Mesodermal cell (in vitro differentiated cells): ENCODE results near the gene CEP112.
"Not testable (repeated sequence)": the region's sequence is repeated elsewhere in the genome, so short reads cannot be mapped to it uniquely, and the experiment has no call there.

Source experiments
- H3K27ac ChIP-seq: 2 replicates; pipeline ENCODE4 v1.7.0; 2013; ENCODE audit warnings: mild to moderate bottlenecking, low read depth, low read length, moderate library complexity; ENCODE audit not compliant: severe bottlenecking
- H3K36me3 ChIP-seq: 2 replicates; pipeline ENCODE4 v1.7.1; 2013; ENCODE audit warnings: mild to moderate bottlenecking, low read length, moderate library complexity; ENCODE audit not compliant: control insufficient read depth, insufficient read depth
- H3K4me1 ChIP-seq: one replicate; pipeline ENCODE4 v1.7.1; 2013; ENCODE audit warnings: mild to moderate bottlenecking, low read length; ENCODE audit not compliant: insufficient read depth, control insufficient read depth, poor library complexity, severe bottlenecking
- H3K4me3 ChIP-seq: 2 replicates; pipeline ENCODE4 v1.7.0; 2013; ENCODE audit warnings: low read length, control low read depth, mild to moderate bottlenecking; ENCODE audit not compliant: insufficient read depth, poor library complexity, severe bottlenecking; ENCODE audit errors: extremely low read depth
- H3K9me3 ChIP-seq: 2 replicates; pipeline ENCODE4 v1.7.1; 2013; ENCODE audit warnings: mild to moderate bottlenecking, low read length, moderate library complexity; ENCODE audit not compliant: control insufficient read depth
- WGBS, 2 experiments: methylation state at CpG; one replicate each; pipeline ENCODE4 v1.1.5; 2013; ENCODE audit warnings: missing lambda C conversion rate in 2 of 2; ENCODE audit not compliant: insufficient coverage in 2 of 2; 5-methylcytosine and 5-hydroxymethylcytosine counted together

CEP112 gene

DNA sequence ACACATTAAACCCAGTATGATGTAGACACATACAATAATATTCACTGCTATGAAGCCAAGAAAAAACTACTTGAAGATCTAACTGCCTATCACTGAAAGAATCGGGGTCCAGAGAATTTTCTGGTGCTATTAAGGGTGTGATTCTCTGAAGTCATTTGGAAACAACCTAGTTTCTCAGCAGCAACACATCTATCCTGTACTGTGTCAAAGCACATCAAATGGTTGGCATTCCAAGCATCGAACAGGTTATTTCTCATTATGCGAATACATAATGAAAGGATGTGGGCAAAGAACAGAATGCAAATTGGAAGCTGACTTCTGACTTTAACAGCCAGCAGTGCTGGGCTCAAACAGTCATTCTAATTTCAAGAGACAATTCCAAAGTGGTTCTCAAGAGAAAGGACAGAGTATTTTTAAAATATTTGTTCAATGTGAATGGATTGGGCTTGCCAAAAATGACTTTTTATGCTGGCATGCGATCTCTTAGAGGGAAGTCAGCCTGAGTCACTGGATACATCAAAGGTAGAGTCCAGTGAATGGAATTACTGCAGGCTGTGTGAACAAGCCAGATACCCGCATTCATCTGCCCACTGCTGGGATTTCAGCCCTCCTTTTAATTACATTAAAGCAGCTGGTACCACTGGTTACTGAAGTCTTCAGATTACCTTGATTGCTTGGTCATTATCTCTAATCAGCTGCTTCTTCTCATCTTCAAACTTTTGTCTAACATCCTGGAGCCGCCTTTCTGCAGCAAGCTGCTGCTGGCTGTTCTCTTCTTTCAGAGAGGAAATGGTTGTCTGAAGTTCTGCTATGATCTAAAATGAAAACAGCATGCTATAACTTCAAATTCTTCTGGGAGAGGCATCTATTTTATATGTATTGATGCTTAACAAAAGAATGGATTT, 449.3 kb downstream of the CEP112 start:
- peaks cover 11% of the 10 kb centered on the region for H3K4me1 ChIP-seq
- peak overlapping the region; percentile 23 for H3K27ac ChIP-seq

DNA sequence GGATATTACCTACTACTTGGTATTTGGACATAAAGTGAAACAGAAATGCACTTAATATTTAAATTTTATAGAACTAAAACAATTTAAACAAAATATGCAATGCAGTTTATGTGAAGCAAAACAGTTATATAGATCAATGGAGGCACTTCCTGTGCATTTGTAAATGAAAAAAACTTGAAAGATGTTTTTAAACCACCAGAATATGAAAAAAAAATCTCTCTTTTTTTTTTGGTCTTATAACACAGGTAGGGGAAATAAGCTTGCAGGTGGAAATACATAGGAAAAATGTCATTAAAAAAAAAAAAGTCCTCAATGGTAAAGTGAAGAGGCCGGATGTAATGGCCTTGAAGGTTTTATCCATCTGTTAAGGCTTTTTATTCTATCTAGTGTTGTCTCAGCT, 450.2 kb downstream of the CEP112 start:
- Histone ChIP-seq H3K27ac (no peak overlapping the region), H3K9me3 (no peaks in the 10 kb centered on the region), H3K4me1 (peaks cover 11% of the 10 kb centered on the region), H3K36me3 (peaks cover 5% of the 10 kb centered on the region), H3K4me3 (no peak overlapping the region)
- WGBS, 2 experiments: no CpG with 5 or more reads among the region's 1 CpG

More for the DNA sequence above, 449.3 kb downstream of the CEP112 start:
- H3K36me3 ChIP-seq: peaks cover 5% of the 10 kb centered on the region
- H3K4me3 ChIP-seq: no peak overlapping the region
- H3K9me3 ChIP-seq: no peaks in the 10 kb centered on the region
- WGBS, 2 experiments: 41 to 62% methylated on average over 4 to 5 of the region's 6 CpGs

DNA sequence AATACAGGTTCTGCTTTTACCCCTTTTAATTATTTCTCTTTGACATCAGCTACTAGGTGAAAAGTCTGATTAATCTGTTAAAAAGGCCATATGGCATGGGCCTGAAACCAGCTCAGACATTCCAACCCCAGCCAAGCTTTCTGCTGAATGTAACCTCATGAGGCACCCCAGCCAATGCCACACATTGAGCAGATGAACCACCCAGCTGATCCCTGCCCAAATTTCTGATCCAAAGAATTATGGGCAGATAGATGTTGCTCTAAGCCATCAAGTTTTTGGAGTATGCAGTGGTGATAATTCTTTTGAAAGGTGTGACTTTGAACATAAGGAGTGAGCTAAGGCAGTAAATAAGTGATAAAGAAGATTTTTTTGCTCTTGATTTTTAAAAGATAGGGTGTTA, 452.9 kb downstream of the CEP112 start:
- peaks cover 11% of the 10 kb centered on the region for H3K4me1 ChIP-seq
- no peaks in the 10 kb centered on the region for H3K9me3 ChIP-seq
- H3K4me3 ChIP-seq: no peak overlapping the region

DNA sequence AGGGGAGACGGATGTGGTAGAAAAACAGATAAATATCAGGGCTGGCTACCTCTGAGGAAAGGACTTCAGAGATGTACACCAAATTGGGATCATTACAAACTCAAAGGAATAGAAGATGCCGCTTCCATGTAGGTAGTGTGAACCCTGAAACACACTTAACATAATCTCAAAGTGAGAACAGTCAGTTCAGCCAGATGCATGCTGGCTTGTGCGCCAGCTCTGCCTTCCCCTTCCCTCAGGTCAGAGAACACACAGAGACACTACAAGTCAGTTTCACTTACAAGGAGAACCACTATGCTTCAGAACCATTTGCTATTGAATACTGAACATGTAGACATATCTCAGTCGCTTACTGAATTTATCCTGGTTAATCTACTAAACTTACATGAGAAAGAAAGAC, 454.5 kb downstream of the CEP112 start:
- Histone ChIP-seq H3K4me3 (no peak overlapping the region), H3K27ac (no peak overlapping the region), H3K36me3 (peaks cover 5% of the 10 kb centered on the region), H3K4me1 (peaks cover 6% of the 10 kb centered on the region), H3K9me3 (peaks cover under 1% of the 10 kb centered on the region)
- 92 to 100% methylated on average over 2 to 4 of the region's 4 CpGs for WGBS, 2 experiments

More for the DNA sequence above, 452.9 kb downstream of the CEP112 start:
- Histone ChIP-seq H3K27ac (no peak overlapping the region), H3K36me3 (peaks cover 5% of the 10 kb centered on the region)

DNA sequence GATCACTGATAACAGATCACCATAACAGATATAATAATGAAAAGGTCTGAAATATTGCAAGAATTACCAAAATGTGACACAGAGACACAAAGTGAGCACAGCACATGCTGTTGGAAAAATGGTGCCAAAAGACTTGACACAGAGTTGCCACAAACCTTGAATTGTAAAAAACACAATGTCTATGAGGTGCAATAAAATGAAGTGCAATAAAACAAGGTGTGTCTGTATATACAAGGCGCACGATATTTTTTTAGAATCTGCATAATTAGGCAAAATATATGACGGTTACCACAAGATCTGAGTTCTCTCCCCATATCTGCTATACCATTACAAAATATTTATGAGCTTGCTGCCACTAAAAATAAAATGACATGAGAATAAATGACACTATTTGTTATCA, 458.6 kb downstream of the CEP112 start:
- no CpG with 5 or more reads among the region's 3 CpGs for WGBS, 2 experiments
- H3K4me1 ChIP-seq: no peaks in the 10 kb centered on the region
- no peaks in the 10 kb centered on the region for H3K36me3 ChIP-seq
- H3K27ac ChIP-seq: no peak overlapping the region
- no peak overlapping the region for H3K4me3 ChIP-seq
- H3K9me3 ChIP-seq: peaks cover 6% of the 10 kb centered on the region

DNA sequence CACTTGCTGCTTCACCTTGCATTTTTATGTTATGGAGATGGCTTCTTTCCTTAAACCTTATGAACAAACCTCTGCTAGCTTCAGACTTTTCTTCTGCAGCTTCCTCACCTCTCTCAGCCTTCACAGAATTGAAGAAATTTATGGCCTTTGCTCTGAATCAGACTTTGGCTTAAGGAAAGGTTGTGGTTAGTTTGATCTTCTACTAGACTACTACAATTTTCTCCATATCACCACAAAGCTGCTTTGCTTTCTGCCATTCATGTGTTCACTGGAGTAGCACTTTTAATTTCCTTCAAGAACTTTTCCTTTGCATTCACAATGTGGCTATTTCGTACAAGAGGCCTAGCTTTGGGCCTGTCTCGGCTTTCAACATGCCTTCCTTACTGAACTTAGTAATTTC, 459.3 kb downstream of the CEP112 start:
- not testable (repeated sequence) for H3K36me3 ChIP-seq, H3K9me3 ChIP-seq, H3K27ac ChIP-seq, H3K4me3 ChIP-seq, H3K4me1 ChIP-seq
- no CpG with 5 or more reads among the region's 2 CpGs for WGBS, 2 experiments

DNA sequence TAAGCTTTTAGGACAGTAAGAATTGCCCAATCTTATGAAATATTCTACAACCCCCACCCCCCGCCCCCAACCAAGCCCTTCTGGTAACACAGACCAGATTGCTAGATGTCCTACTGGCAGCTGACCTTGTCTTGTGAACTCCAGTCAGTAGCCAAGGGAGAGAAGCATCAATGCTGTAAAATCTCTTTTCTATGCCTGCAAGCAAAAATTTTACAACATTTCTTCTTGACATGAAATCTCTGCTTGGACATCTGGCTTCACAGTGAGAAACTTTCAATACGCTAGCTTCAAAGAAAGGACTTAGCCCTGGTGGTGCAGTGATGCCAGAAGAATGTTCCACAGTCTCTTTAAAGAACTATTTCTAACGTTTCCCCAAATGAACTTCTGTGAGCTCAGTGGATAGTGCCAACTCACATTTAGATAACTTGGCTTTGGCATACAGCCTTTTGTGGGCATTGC, 461.2 kb downstream of the CEP112 start:
- peaks cover 6% of the 10 kb centered on the region for H3K9me3 ChIP-seq
- no peaks in the 10 kb centered on the region for H3K36me3 ChIP-seq
- no peak overlapping the region for H3K4me3 ChIP-seq
- no peaks in the 10 kb centered on the region for H3K4me1 ChIP-seq
- WGBS, 2 experiments: 100% methylated on average over 2 of the region's 3 CpGs; no CpG with 5 or more reads in 1 of the 2 experiments
- H3K27ac ChIP-seq: no peak overlapping the region

DNA sequence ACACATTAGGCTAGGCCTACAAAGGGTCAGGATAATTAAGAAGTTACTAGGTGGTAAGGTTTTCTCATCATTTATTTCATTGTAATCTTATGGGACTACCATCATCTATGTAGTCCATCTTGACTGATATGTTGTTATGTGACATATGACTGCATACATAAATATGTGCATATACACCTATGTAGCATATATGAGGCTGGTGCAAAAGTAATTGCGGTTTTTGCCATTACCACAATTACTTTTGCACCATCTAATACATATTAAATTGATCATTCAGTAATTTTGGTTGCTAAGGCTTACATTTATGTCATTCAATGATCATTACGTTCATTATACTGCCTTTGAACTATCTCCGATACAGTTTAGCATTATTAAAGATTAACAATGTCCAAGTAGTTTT, 462.7 kb downstream of the CEP112 start:
- WGBS, 2 experiments: no CpG with 5 or more reads among the region's 3 CpGs
- Histone ChIP-seq H3K4me1 (no peaks in the 10 kb centered on the region), H3K36me3 (no peaks in the 10 kb centered on the region), H3K9me3 (peaks cover 6% of the 10 kb centered on the region), H3K27ac (no peak overlapping the region), H3K4me3 (no peak overlapping the region)

DNA sequence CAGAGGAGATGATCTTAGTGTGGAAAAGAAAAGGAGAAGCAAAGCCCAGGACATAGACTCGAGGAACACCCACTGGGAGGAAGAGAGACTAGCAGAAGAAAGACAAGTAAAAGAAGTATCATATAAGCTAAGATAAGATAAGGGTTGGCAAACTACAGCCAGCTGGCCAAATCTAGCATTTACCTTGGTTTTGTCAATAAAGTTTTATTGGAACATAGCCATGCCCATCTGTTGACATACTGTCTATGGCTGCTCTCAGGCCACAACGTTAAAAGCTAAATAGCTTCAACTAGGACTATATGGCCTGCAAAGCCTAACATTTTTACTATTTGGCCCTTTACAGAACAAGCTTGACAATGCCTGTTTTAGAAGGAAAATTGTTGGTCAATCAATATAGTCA, 464.1 kb downstream of the CEP112 start:
- Histone ChIP-seq H3K4me3 (no peak overlapping the region), H3K36me3 (no peaks in the 10 kb centered on the region), H3K27ac (no peak overlapping the region), H3K9me3 (peaks cover 6% of the 10 kb centered on the region), H3K4me1 (no peaks in the 10 kb centered on the region)
- WGBS, 2 experiments: 87 to 100% methylated on average over 1 to 2 of the region's 2 CpGs

DNA sequence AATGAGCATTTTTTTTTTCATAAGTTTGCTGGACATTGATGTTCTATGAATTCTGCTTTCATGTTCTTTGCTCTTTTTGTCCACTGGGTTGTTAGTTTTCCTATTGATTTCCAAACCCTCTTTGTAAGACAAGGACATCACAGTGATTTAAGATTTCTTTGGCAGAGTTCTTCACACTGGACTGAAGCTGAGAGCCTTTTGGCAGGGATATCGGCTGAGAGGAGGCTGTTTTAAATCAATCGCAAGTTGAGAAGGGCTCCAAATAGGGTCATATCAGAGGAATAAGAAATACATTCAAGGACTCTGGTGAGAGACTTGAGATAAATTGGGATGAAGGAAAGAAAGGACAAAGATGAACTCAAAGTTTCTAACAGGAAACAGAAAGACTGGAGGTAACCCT, 464.7 kb downstream of the CEP112 start:
- H3K4me3 ChIP-seq: no peak overlapping the region
- no peak overlapping the region for H3K27ac ChIP-seq
- 94 to 100% methylated on average over 2 of the region's 2 CpGs for WGBS, 2 experiments
- H3K4me1 ChIP-seq: no peaks in the 10 kb centered on the region
- no peaks in the 10 kb centered on the region for H3K36me3 ChIP-seq
- peaks cover 3% of the 10 kb centered on the region for H3K9me3 ChIP-seq

DNA sequence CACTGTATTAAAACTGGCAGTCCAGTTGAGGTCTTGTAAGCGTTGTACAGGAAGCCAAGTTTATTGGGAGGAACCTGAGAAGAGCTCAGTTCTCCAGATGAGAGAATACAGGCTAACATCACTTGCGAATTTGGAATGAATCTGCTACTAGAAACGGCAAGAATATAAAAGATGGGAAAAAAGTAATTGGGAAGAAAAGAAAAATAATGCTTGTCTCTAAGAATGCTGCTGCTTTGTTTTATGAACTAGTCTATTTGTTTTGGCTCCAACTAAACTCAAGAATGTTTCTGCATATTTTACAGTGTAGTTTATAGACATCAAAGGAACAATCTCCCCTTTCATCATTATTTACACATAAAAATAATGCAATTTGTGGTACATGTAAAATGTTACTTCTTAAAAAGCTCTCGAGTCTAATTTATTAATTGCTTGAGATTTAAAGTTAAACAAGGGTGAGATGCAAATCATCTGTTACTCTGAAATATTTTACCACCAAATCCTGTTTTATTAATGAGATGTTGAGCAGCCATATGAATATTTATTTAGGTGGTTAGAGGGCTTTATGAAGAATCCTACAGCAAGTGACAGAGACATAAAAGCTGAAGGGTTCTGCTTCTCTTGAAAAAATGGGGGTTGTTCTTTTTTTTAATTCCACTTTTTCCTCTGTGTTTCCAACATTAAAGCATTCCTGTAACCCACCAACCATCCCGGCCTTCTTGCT, 468.3 kb downstream of the CEP112 start:
- 87 to 93% methylated on average over 3 to 4 of the region's 5 CpGs for WGBS, 2 experiments
- H3K9me3 ChIP-seq: no peaks in the 10 kb centered on the region
- no peak overlapping the region for H3K4me3 ChIP-seq
- H3K27ac ChIP-seq: no peak overlapping the region
- H3K36me3 ChIP-seq: no peaks in the 10 kb centered on the region
- no peaks in the 10 kb centered on the region for H3K4me1 ChIP-seq
